ENCODE data around the gene AMOTL1.

Gene AMOTL1

GRCh38 chr11:94766713-94767206 lies 1.4 kb upstream of the AMOTL1 start:
- H3K4me1 Mint-ChIP-seq: no peaks in the 10 kb centered on the region
- H3K36me3 Mint-ChIP-seq (ENCODE audit: insufficient read depth): no peaks in the 10 kb centered on the region
- no peak overlapping the region for H3K4me3 Mint-ChIP-seq
- H3K9me3 Mint-ChIP-seq: no peaks in the 10 kb centered on the region
- ATAC-seq (replicated peaks; ENCODE audit: extremely low read depth, poor library complexity, severe bottlenecking) (no peak), DNase-seq (ENCODE audit: low spot score in 2 of 2) (no peak)
- H3K27ac Mint-ChIP-seq (ENCODE audit: low read depth): no peak overlapping the region
- peaks cover 34% of the 10 kb centered on the region for H3K27me3 Mint-ChIP-seq

- no peak for DNase-seq (ENCODE audit: low spot score in 2 of 2)
- Mint-ChIP-seq H3K9me3 (no peaks in the 10 kb centered on the region), H3K27me3 (peaks cover 30% of the 10 kb centered on the region), H3K36me3 (ENCODE audit: insufficient read depth) (no peaks in the 10 kb centered on the region), H3K4me3 (no peak overlapping the region), H3K27ac (ENCODE audit: low read depth) (no peak overlapping the region), H3K4me1 (no peaks in the 10 kb centered on the region)
- ATAC-seq (replicated peaks; ENCODE audit: extremely low read depth, poor library complexity, severe bottlenecking): no peak
Observed at GRCh38 chr11:94767291-94767690, 865 bp upstream of the AMOTL1 start.

GRCh38 chr11:94768602-94769541 lies 716 bp downstream of the AMOTL1 start:
- no peaks in the 10 kb centered on the region for H3K4me1 Mint-ChIP-seq
- H3K36me3 Mint-ChIP-seq (ENCODE audit: insufficient read depth): no peaks in the 10 kb centered on the region
- H3K4me3 Mint-ChIP-seq: peak overlapping the region; percentile 7
- H3K27ac Mint-ChIP-seq (ENCODE audit: low read depth): no peak overlapping the region
- H3K27me3 Mint-ChIP-seq: peaks cover 44% of the 10 kb centered on the region
- no peaks in the 10 kb centered on the region for H3K9me3 Mint-ChIP-seq
- ATAC-seq (replicated peaks; ENCODE audit: extremely low read depth, poor library complexity, severe bottlenecking) (no peak), DNase-seq (ENCODE audit: low spot score in 2 of 2) (no peak)

- H3K27ac Mint-ChIP-seq (ENCODE audit: low read depth): no peak overlapping the region
- H3K4me1 Mint-ChIP-seq: no peaks in the 10 kb centered on the region
- H3K4me3 Mint-ChIP-seq: no peak overlapping the region
- H3K27me3 Mint-ChIP-seq: peaks cover 44% of the 10 kb centered on the region
- ATAC-seq (replicated peaks; ENCODE audit: extremely low read depth, poor library complexity, severe bottlenecking): no peak
- no peaks in the 10 kb centered on the region for H3K36me3 Mint-ChIP-seq (ENCODE audit: insufficient read depth)
- DNase-seq (ENCODE audit: low spot score in 2 of 2): no peak
- no peaks in the 10 kb centered on the region for H3K9me3 Mint-ChIP-seq
Observed at GRCh38 chr11:94769880-94770279, 1.7 kb downstream of the AMOTL1 start.

- Mint-ChIP-seq H3K27ac (ENCODE audit: low read depth) (no peak overlapping the region), H3K4me3 (no peak overlapping the region), H3K36me3 (ENCODE audit: insufficient read depth) (no peaks in the 10 kb centered on the region), H3K4me1 (no peaks in the 10 kb centered on the region), H3K27me3 (peaks cover 44% of the 10 kb centered on the region), H3K9me3 (no peaks in the 10 kb centered on the region)
- DNase-seq (ENCODE audit: low spot score in 2 of 2) (no peak), ATAC-seq (replicated peaks; ENCODE audit: extremely low read depth, poor library complexity, severe bottlenecking) (no peak)
Observed at GRCh38 chr11:94770563-94771120, 2.5 kb downstream of the AMOTL1 start.

GRCh38 chr11:94771390-94771789 lies 3.2 kb downstream of the AMOTL1 start:
- Mint-ChIP-seq H3K36me3 (ENCODE audit: insufficient read depth) (no peaks in the 10 kb centered on the region), H3K4me3 (no peak overlapping the region), H3K9me3 (no peaks in the 10 kb centered on the region), H3K27me3 (peaks cover 51% of the 10 kb centered on the region), H3K4me1 (no peaks in the 10 kb centered on the region), H3K27ac (ENCODE audit: low read depth) (no peak overlapping the region)
- no peak for ATAC-seq (replicated peaks; ENCODE audit: extremely low read depth, poor library complexity, severe bottlenecking)
- no peak for DNase-seq (ENCODE audit: low spot score in 2 of 2)

- H3K36me3 Mint-ChIP-seq (ENCODE audit: insufficient read depth): no peaks in the 10 kb centered on the region
- peaks cover 57% of the 10 kb centered on the region for H3K27me3 Mint-ChIP-seq
- no peaks in the 10 kb centered on the region for H3K9me3 Mint-ChIP-seq
- ATAC-seq (replicated peaks; ENCODE audit: extremely low read depth, poor library complexity, severe bottlenecking) (no peak), DNase-seq (ENCODE audit: low spot score in 2 of 2) (no peak)
- no peaks in the 10 kb centered on the region for H3K4me1 Mint-ChIP-seq
- H3K4me3 Mint-ChIP-seq: no peak overlapping the region
- no peak overlapping the region for H3K27ac Mint-ChIP-seq (ENCODE audit: low read depth)
Observed at GRCh38 chr11:94771951-94772350, 3.8 kb downstream of the AMOTL1 start.

GRCh38 chr11:94773842-94774241 lies 5.7 kb downstream of the AMOTL1 start:
- no peak for ATAC-seq (replicated peaks; ENCODE audit: extremely low read depth, poor library complexity, severe bottlenecking)

GRCh38 chr11:94774345-94774744 lies 6.2 kb downstream of the AMOTL1 start:
- H3K27ac Mint-ChIP-seq (ENCODE audit: low read depth): no peak overlapping the region
- H3K4me3 Mint-ChIP-seq: no peak overlapping the region
- no peak for ATAC-seq (replicated peaks; ENCODE audit: extremely low read depth, poor library complexity, severe bottlenecking)
- H3K4me1 Mint-ChIP-seq: no peaks in the 10 kb centered on the region
- no peak for DNase-seq (ENCODE audit: low spot score in 2 of 2)
- H3K36me3 Mint-ChIP-seq (ENCODE audit: insufficient read depth): no peaks in the 10 kb centered on the region
- no peaks in the 10 kb centered on the region for H3K9me3 Mint-ChIP-seq
- peaks cover 62% of the 10 kb centered on the region for H3K27me3 Mint-ChIP-seq

More at GRCh38 chr11:94773842-94774241, 5.7 kb downstream of the AMOTL1 start:
- no peak for DNase-seq (ENCODE audit: low spot score in 2 of 2)
- Mint-ChIP-seq H3K27ac (ENCODE audit: low read depth) (no peak overlapping the region), H3K4me1 (no peaks in the 10 kb centered on the region), H3K36me3 (ENCODE audit: insufficient read depth) (no peaks in the 10 kb centered on the region), H3K4me3 (no peak overlapping the region), H3K27me3 (peaks cover 60% of the 10 kb centered on the region), H3K9me3 (no peaks in the 10 kb centered on the region)

- Mint-ChIP-seq H3K4me3 (no peak overlapping the region), H3K36me3 (ENCODE audit: insufficient read depth) (no peaks in the 10 kb centered on the region), H3K4me1 (peaks cover 4% of the 10 kb centered on the region), H3K27me3 (peaks cover 51% of the 10 kb centered on the region), H3K9me3 (no peaks in the 10 kb centered on the region), H3K27ac (ENCODE audit: low read depth) (no peak overlapping the region)
- ATAC-seq (replicated peaks; ENCODE audit: extremely low read depth, poor library complexity, severe bottlenecking): no peak
- DNase-seq (ENCODE audit: low spot score in 2 of 2): no peak
Observed at GRCh38 chr11:94775567-94776327, 7.6 kb downstream of the AMOTL1 start.

GRCh38 chr11:94776351-94777321 lies 8.5 kb downstream of the AMOTL1 start:
- H3K9me3 Mint-ChIP-seq: no peaks in the 10 kb centered on the region
- no peak for DNase-seq (ENCODE audit: low spot score in 2 of 2)
- H3K4me3 Mint-ChIP-seq: no peak overlapping the region
- H3K4me1 Mint-ChIP-seq: peaks cover 8% of the 10 kb centered on the region
- no peaks in the 10 kb centered on the region for H3K36me3 Mint-ChIP-seq (ENCODE audit: insufficient read depth)
- ATAC-seq (replicated peaks; ENCODE audit: extremely low read depth, poor library complexity, severe bottlenecking): no peak
- no peak overlapping the region for H3K27ac Mint-ChIP-seq (ENCODE audit: low read depth)
- H3K27me3 Mint-ChIP-seq: peaks cover 42% of the 10 kb centered on the region

GRCh38 chr11:94780432-94780831 lies 12.3 kb downstream of the AMOTL1 start:
- Mint-ChIP-seq H3K27ac (ENCODE audit: low read depth) (no peak overlapping the region), H3K4me3 (no peak overlapping the region), H3K27me3 (peaks cover 42% of the 10 kb centered on the region), H3K36me3 (ENCODE audit: insufficient read depth) (no peaks in the 10 kb centered on the region), H3K4me1 (peaks cover 8% of the 10 kb centered on the region), H3K9me3 (no peaks in the 10 kb centered on the region)
- no peak for ATAC-seq (replicated peaks; ENCODE audit: extremely low read depth, poor library complexity, severe bottlenecking)
- DNase-seq (ENCODE audit: low spot score in 2 of 2): no peak
